ENCODE results near the gene YIPF4. TPM values are rescaled to one million over a fixed set of nuclear protein-coding genes. Genes with fewer than 3 reads are reported as not detected.
"Not testable (repeated sequence)": the region's sequence is repeated elsewhere in the genome, so short reads cannot be mapped to it uniquely, and the experiment has no call there.

Gene YIPF4
- total RNA-seq, 2 experiments from 2014 or later: 39.1 to 46.6 TPM

DNA sequence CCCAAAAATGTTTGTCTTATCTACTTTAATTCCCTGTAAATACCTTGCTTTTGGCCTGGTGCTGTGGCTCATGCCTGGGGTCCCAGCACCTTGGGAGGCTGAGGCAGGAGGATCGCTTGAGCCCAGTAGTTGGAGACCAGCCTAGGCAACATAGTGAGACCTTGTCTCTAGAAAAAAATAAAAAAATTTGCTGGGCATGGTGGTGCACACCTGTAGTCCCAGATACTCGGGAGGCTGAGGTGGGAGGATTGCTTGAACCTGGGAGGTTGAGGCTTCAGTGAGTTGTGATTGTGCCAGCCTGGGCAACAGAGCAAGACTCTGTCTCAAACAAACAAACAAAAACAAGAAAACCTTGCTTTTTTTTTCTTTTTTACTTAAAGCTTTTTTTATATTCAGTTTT is 85.3 kb downstream of the YIPF4 start:
- CTCF ChIA-PET: not testable (repeated sequence)
- POLR2A ChIA-PET: interaction anchor here (0.5 kb wide), 1 partner anchor 27 kb away, joined by 5 read pairs; no protein-coding TSS in a partner anchor

DNA sequence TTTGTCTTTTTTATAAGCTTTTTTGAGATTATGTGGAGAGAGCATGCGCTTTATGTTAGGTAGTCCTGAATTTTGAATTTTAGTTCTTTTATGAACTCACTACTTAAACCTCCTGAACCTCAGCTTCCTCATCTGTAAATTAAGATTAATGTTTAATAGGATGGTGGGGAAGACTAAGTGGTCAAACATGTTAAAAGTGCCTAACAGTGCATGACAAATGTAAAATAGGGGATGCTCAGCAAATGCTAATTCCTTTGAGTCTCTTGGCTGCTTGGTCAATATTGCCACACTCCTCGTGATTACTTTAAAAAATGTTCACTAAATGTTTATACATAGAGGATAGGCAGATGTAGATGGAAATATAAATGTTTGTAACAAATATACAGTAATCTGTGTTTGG is 85.9 kb downstream of the YIPF4 start:
- CTCF ChIA-PET: no interaction called here
- POLR2A ChIA-PET: no interaction called here

DNA sequence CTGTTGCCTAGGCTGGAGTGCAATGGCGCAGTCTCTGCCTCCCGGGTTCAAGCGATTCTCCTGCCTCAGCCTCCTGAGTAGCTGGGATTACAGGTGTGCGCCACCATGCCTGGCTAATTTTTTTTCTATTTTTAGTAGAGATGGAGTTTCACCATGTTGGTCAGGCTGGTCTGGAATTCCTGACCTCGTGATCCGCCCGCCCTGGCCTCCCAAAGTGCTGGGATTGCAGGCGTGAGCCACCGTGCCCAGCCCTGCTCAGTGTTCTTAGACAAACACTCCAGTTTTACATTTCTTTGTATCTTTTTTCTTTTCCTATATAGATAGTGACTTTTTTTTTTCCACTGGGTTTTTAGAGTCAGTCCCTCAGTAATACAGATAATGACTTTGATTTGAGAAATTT is 86.6 kb downstream of the YIPF4 start:
- CTCF ChIA-PET, POLR2A ChIA-PET: not testable (repeated sequence)

DNA sequence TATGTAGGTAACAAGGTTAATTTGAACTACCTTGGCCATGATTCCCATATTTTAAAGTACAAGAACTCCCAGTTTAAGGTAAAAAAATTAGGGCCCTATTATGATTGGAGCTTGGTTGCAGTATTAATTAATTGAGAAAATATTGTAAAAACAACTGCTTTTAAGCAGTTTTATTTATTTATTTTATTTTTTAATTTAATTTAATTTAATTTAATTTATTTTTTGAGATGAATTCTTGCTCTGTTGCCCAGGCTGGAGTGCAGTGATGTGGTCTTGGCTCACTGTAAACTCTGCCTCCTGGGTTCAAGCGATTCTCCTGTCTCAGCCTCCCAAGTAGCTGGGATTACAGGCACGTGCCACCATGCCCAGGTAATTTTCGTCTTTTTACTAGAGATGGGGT is 88.0 kb downstream of the YIPF4 start:
- CTCF ChIA-PET: interaction anchor here (0.7 to 0.9 kb wide), 2 partner anchors 9 to 249 kb away, joined by 3 to 5 read pairs; no protein-coding TSS in a partner anchor
- POLR2A ChIA-PET: not testable (repeated sequence)

Other genes starting within 250 kb of the YIPF4 start
- 10 to 100 TPM; 78.3 to 81.2 TPM for gene DPY30, start 238.1 kb upstream of the YIPF4 start, total RNA-seq
- 10 to 100 TPM; 18.8 to 19.5 TPM for gene SPAST, start 214.3 kb upstream of the YIPF4 start, total RNA-seq
- 10 to 100 TPM; 28.4 to 29.2 TPM for gene SLC30A6, start 112.0 kb upstream of the YIPF4 start, total RNA-seq
- gene NLRC4, start 13.0 kb upstream of the YIPF4 start, total RNA-seq: not detected
- gene BIRC6, start 79.1 kb downstream of the YIPF4 start, total RNA-seq: 10 to 100 TPM; 71.2 to 73.6 TPM

Data from activated CD8-positive, alpha-beta memory T cell treated with anti-CD3 and anti-CD28 coated beads for 36 hours (primary cell).